ENCODE measurements around the gene OPRL1.
"Not testable (repeated sequence)": the region's sequence is repeated elsewhere in the genome, so short reads cannot be mapped to it uniquely, and the experiment has no call there.

OPRL1 gene

GRCh38 chr20:64116016-64116415, 36.1 kb downstream of the OPRL1 start:
- Mint-ChIP-seq H3K27ac (no peak overlapping the region), H3K27me3 (peaks cover 25% of the 10 kb centered on the region), H3K4me3 (no peak overlapping the region), H3K36me3 (no peaks in the 10 kb centered on the region), H3K9me3 (no peaks in the 10 kb centered on the region), H3K4me1 (peaks cover 9% of the 10 kb centered on the region)
- peak; percentile 10 for DNase-seq
- CTCF ChIA-PET = interaction anchor here (1.1 to 7.4 kb wide), 2 partner anchors 8 to 33 kb away, joined by 3 to 75 read pairs; partner anchors contain the start of genes LKAAEAR1 and NPBWR2

GRCh38 chr20:64116541-64117431, 36.9 kb downstream of the OPRL1 start:
- H3K27me3 Mint-ChIP-seq = peaks cover 33% of the 10 kb centered on the region
- H3K27ac Mint-ChIP-seq = no peak overlapping the region
- H3K4me1 Mint-ChIP-seq = peaks cover 9% of the 10 kb centered on the region
- DNase-seq = peak; percentile 14
- no peak overlapping the region for H3K4me3 Mint-ChIP-seq
- H3K9me3 Mint-ChIP-seq = no peaks in the 10 kb centered on the region
- CTCF ChIA-PET = interaction anchor here (0.8 to 7.4 kb wide), 2 partner anchors 34 to 60 kb away, joined by 3 to 75 read pairs; partner anchors contain the start of gene LKAAEAR1
- no peaks in the 10 kb centered on the region for H3K36me3 Mint-ChIP-seq

- not testable (repeated sequence) for H3K4me3 Mint-ChIP-seq, H3K36me3 Mint-ChIP-seq
These were observed 37.5 kb downstream of the OPRL1 start for GRCh38 chr20:64117432-64117777.

GRCh38 chr20:64119301-64119680, 39.4 kb downstream of the OPRL1 start:
- peak; percentile 19 for DNase-seq
- Mint-ChIP-seq H3K9me3 (no peaks in the 10 kb centered on the region), H3K27me3 (peaks cover 42% of the 10 kb centered on the region), H3K36me3 (no peaks in the 10 kb centered on the region), H3K4me1 (peaks cover 9% of the 10 kb centered on the region), H3K27ac (no peak overlapping the region), H3K4me3 (no peak overlapping the region)
- CTCF ChIA-PET = interaction anchor here (0.8 to 7.4 kb wide), 8 partner anchors 9 to 623 kb away, joined by 3 to 75 read pairs (median 12); partner anchors contain the start of genes LKAAEAR1 and NPBWR2

More at GRCh38 chr20:64117432-64117777, 37.5 kb downstream of the OPRL1 start:
- peaks cover 39% of the 10 kb centered on the region for H3K27me3 Mint-ChIP-seq
- not testable (repeated sequence) for H3K4me1 Mint-ChIP-seq, H3K9me3 Mint-ChIP-seq, H3K27ac Mint-ChIP-seq, DNase-seq
- CTCF ChIA-PET = interaction anchor here (0.8 to 7.4 kb wide), 2 partner anchors 35 to 60 kb away, joined by 3 to 75 read pairs; partner anchors contain the start of gene LKAAEAR1

GRCh38 chr20:64119681-64120341, 39.9 kb downstream of the OPRL1 start:
- peaks cover 9% of the 10 kb centered on the region for H3K4me1 Mint-ChIP-seq
- no peaks in the 10 kb centered on the region for H3K9me3 Mint-ChIP-seq
- CTCF ChIA-PET = interaction anchor here (0.8 to 7.4 kb wide), 14 partner anchors 10 to 623 kb away, joined by 3 to 75 read pairs (median 5); partner anchors contain the start of genes LKAAEAR1 and NPBWR2
- H3K36me3 Mint-ChIP-seq = no peaks in the 10 kb centered on the region
- peak overlapping the region; percentile 60 for H3K4me3 Mint-ChIP-seq
- H3K27me3 Mint-ChIP-seq = peaks cover 47% of the 10 kb centered on the region
- DNase-seq = peak; percentile 20
- H3K27ac Mint-ChIP-seq = peak overlapping the region; percentile 75

- H3K36me3 Mint-ChIP-seq = no peaks in the 10 kb centered on the region
These were observed 41.7 kb downstream of the OPRL1 start for GRCh38 chr20:64121586-64121985.

GRCh38 chr20:64122927-64123326, 43.0 kb downstream of the OPRL1 start:
- H3K9me3 Mint-ChIP-seq, H3K36me3 Mint-ChIP-seq, H3K4me1 Mint-ChIP-seq, H3K27ac Mint-ChIP-seq, H3K4me3 Mint-ChIP-seq, DNase-seq: not testable (repeated sequence)
- CTCF ChIA-PET = interaction anchor here (0.6 to 7.4 kb wide), 3 partner anchors 13 to 40 kb away, joined by 3 to 75 read pairs (median 28); partner anchors contain the start of gene LKAAEAR1
- peaks cover 49% of the 10 kb centered on the region for H3K27me3 Mint-ChIP-seq

More at GRCh38 chr20:64121586-64121985, 41.7 kb downstream of the OPRL1 start:
- Mint-ChIP-seq H3K9me3 (no peaks in the 10 kb centered on the region), H3K4me1 (peaks cover 9% of the 10 kb centered on the region), H3K4me3 (no peak overlapping the region), H3K27ac (no peak overlapping the region), H3K27me3 (peaks cover 49% of the 10 kb centered on the region)
- CTCF ChIA-PET = interaction anchor here (1.3 to 7.4 kb wide), 7 partner anchors 11 to 335 kb away, joined by 3 to 75 read pairs (median 7); partner anchors contain the start of genes LKAAEAR1, NPBWR2, OPRL1 and RGS19
- DNase-seq = peak; percentile 14

GRCh38 chr20:64123517-64123916, 43.6 kb downstream of the OPRL1 start:
- H3K4me3 Mint-ChIP-seq, H3K9me3 Mint-ChIP-seq, H3K4me1 Mint-ChIP-seq, H3K27ac Mint-ChIP-seq, CTCF ChIA-PET, H3K36me3 Mint-ChIP-seq, DNase-seq: not testable (repeated sequence)
- H3K27me3 Mint-ChIP-seq = peaks cover 49% of the 10 kb centered on the region

GRCh38 chr20:64129146-64129782, 49.4 kb downstream of the OPRL1 start:
- Mint-ChIP-seq H3K36me3 (no peaks in the 10 kb centered on the region), H3K27me3 (peaks cover 19% of the 10 kb centered on the region), H3K4me3 (no peak overlapping the region), H3K9me3 (no peaks in the 10 kb centered on the region), H3K4me1 (no peaks in the 10 kb centered on the region), H3K27ac (no peak overlapping the region)
- CTCF ChIA-PET = no interaction called here
- DNase-seq = peak; percentile 14

GRCh38 chr20:64130271-64130670, 50.4 kb downstream of the OPRL1 start:
- Mint-ChIP-seq H3K4me1 (no peaks in the 10 kb centered on the region), H3K36me3 (no peaks in the 10 kb centered on the region)

GRCh38 chr20:64130876-64131275, 51.0 kb downstream of the OPRL1 start:
- CTCF ChIA-PET = no interaction called here
- peak; percentile 14 for DNase-seq
- Mint-ChIP-seq H3K27me3 (peaks cover 12% of the 10 kb centered on the region), H3K4me1 (no peaks in the 10 kb centered on the region), H3K4me3 (no peak overlapping the region), H3K27ac (no peak overlapping the region), H3K36me3 (no peaks in the 10 kb centered on the region), H3K9me3 (no peaks in the 10 kb centered on the region)

More at GRCh38 chr20:64130271-64130670, 50.4 kb downstream of the OPRL1 start:
- H3K4me3 Mint-ChIP-seq = no peak overlapping the region
- H3K9me3 Mint-ChIP-seq = no peaks in the 10 kb centered on the region
- CTCF ChIA-PET = no interaction called here
- H3K27me3 Mint-ChIP-seq = peaks cover 12% of the 10 kb centered on the region
- no peak overlapping the region for H3K27ac Mint-ChIP-seq
- DNase-seq = peak; percentile 4

GRCh38 chr20:64131406-64131805, 51.5 kb downstream of the OPRL1 start:
- no peak overlapping the region for H3K4me3 Mint-ChIP-seq
- peaks cover 12% of the 10 kb centered on the region for H3K27me3 Mint-ChIP-seq
- H3K9me3 Mint-ChIP-seq = no peaks in the 10 kb centered on the region
- peak; percentile 22 for DNase-seq
- no peaks in the 10 kb centered on the region for H3K36me3 Mint-ChIP-seq
- H3K27ac Mint-ChIP-seq = no peak overlapping the region
- H3K4me1 Mint-ChIP-seq = no peaks in the 10 kb centered on the region
- CTCF ChIA-PET = no interaction called here

- Mint-ChIP-seq H3K27ac (no peak overlapping the region), H3K27me3 (peaks cover 9% of the 10 kb centered on the region), H3K4me3 (no peak overlapping the region), H3K4me1 (no peaks in the 10 kb centered on the region), H3K36me3 (no peaks in the 10 kb centered on the region), H3K9me3 (no peaks in the 10 kb centered on the region)
- DNase-seq = no peak
- CTCF ChIA-PET = no interaction called here
These were observed 54.1 kb downstream of the OPRL1 start for GRCh38 chr20:64133951-64134407.

GRCh38 chr20:64134744-64135143, 54.9 kb downstream of the OPRL1 start:
- DNase-seq, H3K4me1 Mint-ChIP-seq, H3K9me3 Mint-ChIP-seq, H3K27ac Mint-ChIP-seq, H3K4me3 Mint-ChIP-seq, CTCF ChIA-PET, H3K27me3 Mint-ChIP-seq, H3K36me3 Mint-ChIP-seq: not testable (repeated sequence)

Data from activated naive CD4-positive, alpha-beta T cell treated with anti-CD3 and anti-CD28 coated beads, Interleukin-2, amount 10 ng/mL, durations not matched to agents 7 days and 5 days (primary cell).